Ovary (tissue), 3 donors: ENCODE data around the gene GRIK5.

ENCODE experiments used
- EP300 ChIP-seq: sonication (generic); formaldehyde crosslinking; IDR thresholded peaks from one replicate; pipeline ENCODE4 v1.6.1; 2017; ENCODE audit warnings: antibody characterized with exemption
- TF ChIP-seq, protein P1 (sequence below), 3 donors: fragments of 450-650 bp in 2 of 3; fragments of 200-600 bp in 1 of 3; IDR thresholded peaks; one replicate each; pipeline versions ENCODE4 v1.5.1 to v1.8.0; 2016 to 2022; ENCODE audit warnings: antibody characterized with exemption in 3 of 3, mild to moderate bottlenecking in 1 of 3
- donor health status: DM: no; HTN: no; CAD: no.

DNA sequence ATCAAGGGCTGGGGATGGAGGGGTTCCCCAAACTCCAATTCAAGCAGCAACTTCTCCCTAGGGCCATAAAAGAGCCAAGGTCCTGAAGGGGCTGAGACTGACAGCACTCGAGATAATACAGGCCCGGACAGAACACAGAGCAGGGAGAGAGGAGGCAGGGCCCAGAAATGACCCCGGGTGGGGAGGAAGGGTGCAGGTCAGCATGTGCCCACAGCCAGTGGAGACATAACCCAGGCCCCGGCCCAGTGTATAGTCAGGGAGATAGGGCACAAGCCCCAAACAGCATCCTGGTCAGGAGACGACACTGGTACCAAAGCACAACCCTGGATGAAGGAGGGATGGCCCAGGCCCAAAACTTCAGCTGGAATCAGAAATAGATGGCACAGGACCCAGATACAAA lies 47.4 kb downstream of the GRIK5 start:
- TF ChIP-seq, protein P1, sequence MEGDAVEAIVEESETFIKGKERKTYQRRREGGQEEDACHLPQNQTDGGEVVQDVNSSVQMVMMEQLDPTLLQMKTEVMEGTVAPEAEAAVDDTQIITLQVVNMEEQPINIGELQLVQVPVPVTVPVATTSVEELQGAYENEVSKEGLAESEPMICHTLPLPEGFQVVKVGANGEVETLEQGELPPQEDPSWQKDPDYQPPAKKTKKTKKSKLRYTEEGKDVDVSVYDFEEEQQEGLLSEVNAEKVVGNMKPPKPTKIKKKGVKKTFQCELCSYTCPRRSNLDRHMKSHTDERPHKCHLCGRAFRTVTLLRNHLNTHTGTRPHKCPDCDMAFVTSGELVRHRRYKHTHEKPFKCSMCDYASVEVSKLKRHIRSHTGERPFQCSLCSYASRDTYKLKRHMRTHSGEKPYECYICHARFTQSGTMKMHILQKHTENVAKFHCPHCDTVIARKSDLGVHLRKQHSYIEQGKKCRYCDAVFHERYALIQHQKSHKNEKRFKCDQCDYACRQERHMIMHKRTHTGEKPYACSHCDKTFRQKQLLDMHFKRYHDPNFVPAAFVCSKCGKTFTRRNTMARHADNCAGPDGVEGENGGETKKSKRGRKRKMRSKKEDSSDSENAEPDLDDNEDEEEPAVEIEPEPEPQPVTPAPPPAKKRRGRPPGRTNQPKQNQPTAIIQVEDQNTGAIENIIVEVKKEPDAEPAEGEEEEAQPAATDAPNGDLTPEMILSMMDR (IDR thresholded peaks at IDR 0.05): no peak
- no peak for TF ChIP-seq EP300
